Ishikawa (cell line): Measurements from ENCODE around the gene KDM8.

Experiments
- CEBPB ChIP-seq: IDR thresholded peaks from 2 replicates; pipeline ENCODE4 v1.6.1; 2012
- CREB1 ChIP-seq: IDR thresholded peaks from 2 replicates; pipeline ENCODE4 v1.6.1; 2012; ENCODE audit warnings: low read depth
- EP300 ChIP-seq: IDR thresholded peaks from 2 replicates; pipeline ENCODE4 v1.6.1; 2012; ENCODE audit warnings: borderline replicate concordance
- FOXM1 ChIP-seq: IDR thresholded peaks from 2 replicates; pipeline ENCODE4 v1.6.1; 2012; ENCODE audit warnings: low read depth, borderline replicate concordance
- RAD21 ChIP-seq: IDR thresholded peaks from 2 replicates; pipeline ENCODE4 v1.6.1; 2012; ENCODE audit warnings: low read depth
- REST ChIP-seq: IDR thresholded peaks from 2 replicates; pipeline ENCODE4 v1.6.1; 2012; ENCODE audit warnings: low read depth, mild to moderate bottlenecking
- TAF1 ChIP-seq: IDR thresholded peaks from 2 replicates; pipeline ENCODE4 v1.6.1; 2012; ENCODE audit warnings: low read depth, mild to moderate bottlenecking
- TCF12 ChIP-seq: IDR thresholded peaks from 2 replicates; pipeline ENCODE4 v1.6.1; 2012; ENCODE audit warnings: low read depth
- TEAD4 ChIP-seq: IDR thresholded peaks from 2 replicates; pipeline ENCODE4 v1.6.1; 2012
- YY1 ChIP-seq: IDR thresholded peaks from 2 replicates; pipeline ENCODE4 v1.6.1; 2012; ENCODE audit warnings: low read depth
- ZBTB7A ChIP-seq: IDR thresholded peaks from 2 replicates; pipeline ENCODE4 v1.6.1; 2012; ENCODE audit warnings: low read depth
- TF ChIP-seq, protein P1 (sequence below): IDR thresholded peaks from 2 replicates; pipeline ENCODE4 v1.6.1; 2012

GRCh38 chr16:27265982-27266381 lies 62.7 kb downstream of the KDM8 start:
- TF ChIP-seq REST (no peak), ZBTB7A (no peak), TCF12 (no peak), TAF1 (no peak), RAD21 (no peak), CEBPB (no peak), TEAD4 (no peak), EP300 (no peak), CREB1 (no peak), YY1 (no peak), FOXM1 (no peak)
- TF ChIP-seq, protein P1, sequence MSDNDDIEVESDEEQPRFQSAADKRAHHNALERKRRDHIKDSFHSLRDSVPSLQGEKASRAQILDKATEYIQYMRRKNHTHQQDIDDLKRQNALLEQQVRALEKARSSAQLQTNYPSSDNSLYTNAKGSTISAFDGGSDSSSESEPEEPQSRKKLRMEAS, result no peak
